Esophagus muscularis mucosa (tissue), 3 donors: ENCODE measurements around the gene TOR4A.

ENCODE experiments used
- CTCF ChIP-seq, 3 experiments: fragments of 200-600 bp in 2 of 3; fragments of 450-650 bp in 1 of 3; sonication (generic) in 2 of 3; IDR thresholded peaks; one replicate each; pipeline ENCODE4 v1.5.1; 2017 to 2019; ENCODE audit warnings: antibody characterized with exemption in 3 of 3, mild to moderate bottlenecking in 2 of 3, moderate library complexity in 1 of 3
- POLR2A ChIP-seq: fragments of 450-650 bp; IDR thresholded peaks from one replicate; pipeline ENCODE4 v1.6.1; 2017; ENCODE audit warnings: antibody characterized with exemption, moderate library complexity, mild to moderate bottlenecking, low read depth
- POLR2AphosphoS5 ChIP-seq, 2 donors: sonication (generic); formaldehyde crosslinking; IDR thresholded peaks; one replicate each; pipeline ENCODE4 v1.6.1; 2017; ENCODE audit warnings: antibody characterized with exemption in 2 of 2

GRCh38 chr9:137313326-137313936 is 35.9 kb downstream of the TOR4A start:
- TF ChIP-seq CTCF (IDR thresholded peaks at IDR 0.05), result no peak
- no peak for TF ChIP-seq POLR2AphosphoS5 (IDR thresholded peaks at IDR 0.05)
- no peak for TF ChIP-seq POLR2A
